ENCODE measurements around the gene PLXNB2.
A peak's percentile ranks its signal among the peaks of the same experiment; 100 is the strongest.

Gene PLXNB2

GRCh38 chr22:50255607-50256006, 51.8 kb downstream of the PLXNB2 start:
- peaks cover 34% of the 10 kb centered on the region for H3K36me3 ChIP-seq (ENCODE audit: insufficient read depth, low read length)
- H3K9me3 ChIP-seq (ENCODE audit: low read length): no peaks in the 10 kb centered on the region
- H3K4me3 ChIP-seq (ENCODE audit: low read length): no peak overlapping the region
- no peak overlapping the region for H2AFZ ChIP-seq (ENCODE audit: low read depth, low read length)
- peaks cover 13% of the 10 kb centered on the region for H3K4me1 ChIP-seq (ENCODE audit: insufficient read depth, low read length)
- H3K27me3 ChIP-seq (ENCODE audit: insufficient read depth, low read length): no peaks in the 10 kb centered on the region

- Histone ChIP-seq H3K27me3 (ENCODE audit: insufficient read depth, low read length) (no peaks in the 10 kb centered on the region), H3K4me3 (ENCODE audit: low read length) (no peak overlapping the region), H2AFZ (ENCODE audit: low read depth, low read length) (no peak overlapping the region), H3K36me3 (ENCODE audit: insufficient read depth, low read length) (peaks cover 34% of the 10 kb centered on the region), H3K9me3 (ENCODE audit: low read length) (no peaks in the 10 kb centered on the region), H3K4me1 (ENCODE audit: insufficient read depth, low read length) (peaks cover 14% of the 10 kb centered on the region)
Observed at GRCh38 chr22:50255099-50255498, 52.3 kb downstream of the PLXNB2 start.

GRCh38 chr22:50253941-50254340, 53.5 kb downstream of the PLXNB2 start:
- Histone ChIP-seq H3K4me1 (ENCODE audit: insufficient read depth, low read length) (peaks cover 17% of the 10 kb centered on the region), H3K4me3 (ENCODE audit: low read length) (no peak overlapping the region), H3K36me3 (ENCODE audit: insufficient read depth, low read length) (peaks cover 34% of the 10 kb centered on the region), H2AFZ (ENCODE audit: low read depth, low read length) (no peak overlapping the region), H3K27me3 (ENCODE audit: insufficient read depth, low read length) (no peaks in the 10 kb centered on the region), H3K9me3 (ENCODE audit: low read length) (no peaks in the 10 kb centered on the region)

GRCh38 chr22:50253046-50253915, 54.2 kb downstream of the PLXNB2 start:
- peaks cover 17% of the 10 kb centered on the region for H3K4me1 ChIP-seq (ENCODE audit: insufficient read depth, low read length)
- H3K36me3 ChIP-seq (ENCODE audit: insufficient read depth, low read length): peaks cover 34% of the 10 kb centered on the region
- no peaks in the 10 kb centered on the region for H3K9me3 ChIP-seq (ENCODE audit: low read length)
- H2AFZ ChIP-seq (ENCODE audit: low read depth, low read length): no peak overlapping the region
- H3K4me3 ChIP-seq (ENCODE audit: low read length): no peak overlapping the region
- no peaks in the 10 kb centered on the region for H3K27me3 ChIP-seq (ENCODE audit: insufficient read depth, low read length)

GRCh38 chr22:50252082-50253045, 55.1 kb downstream of the PLXNB2 start:
- Histone ChIP-seq H3K4me3 (ENCODE audit: low read length) (no peak overlapping the region), H2AFZ (ENCODE audit: low read depth, low read length) (no peak overlapping the region), H3K36me3 (ENCODE audit: insufficient read depth, low read length) (peaks cover 36% of the 10 kb centered on the region), H3K9me3 (ENCODE audit: low read length) (no peaks in the 10 kb centered on the region), H3K27me3 (ENCODE audit: insufficient read depth, low read length) (no peaks in the 10 kb centered on the region), H3K4me1 (ENCODE audit: insufficient read depth, low read length) (peaks cover 22% of the 10 kb centered on the region)

GRCh38 chr22:50251477-50252081, 55.9 kb downstream of the PLXNB2 start:
- Histone ChIP-seq H3K36me3 (ENCODE audit: insufficient read depth, low read length) (peaks cover 35% of the 10 kb centered on the region), H3K27me3 (ENCODE audit: insufficient read depth, low read length) (no peaks in the 10 kb centered on the region), H3K4me1 (ENCODE audit: insufficient read depth, low read length) (peaks cover 22% of the 10 kb centered on the region), H3K4me3 (ENCODE audit: low read length) (peak overlapping the region; percentile 71), H3K9me3 (ENCODE audit: low read length) (no peaks in the 10 kb centered on the region), H2AFZ (ENCODE audit: low read depth, low read length) (peak overlapping the region; percentile 44)

GRCh38 chr22:50250555-50251476, 56.6 kb downstream of the PLXNB2 start, which contains the start of gene HDAC10:
Gene HDAC10 (minus strand): TSS chr22:50251265. CDS start chr22:50251032, 233 bp downstream.
- H3K9me3 ChIP-seq (ENCODE audit: low read length): no peaks in the 10 kb centered on the region
- H3K27me3 ChIP-seq (ENCODE audit: insufficient read depth, low read length): no peaks in the 10 kb centered on the region
- H3K36me3 ChIP-seq (ENCODE audit: insufficient read depth, low read length): peaks cover 37% of the 10 kb centered on the region
- H3K4me1 ChIP-seq (ENCODE audit: insufficient read depth, low read length): peaks cover 26% of the 10 kb centered on the region
- peak within 1 kb of the TSS; percentile 44 for H2AFZ ChIP-seq (ENCODE audit: low read depth, low read length)
- peak within 1 kb of the TSS; percentile 71 for H3K4me3 ChIP-seq (ENCODE audit: low read length)

GRCh38 chr22:50250249-50250554, 57.2 kb downstream of the PLXNB2 start:
- Histone ChIP-seq H3K4me3 (ENCODE audit: low read length) (peak overlapping the region; percentile 71), H2AFZ (ENCODE audit: low read depth, low read length) (no peak overlapping the region), H3K36me3 (ENCODE audit: insufficient read depth, low read length) (peaks cover 37% of the 10 kb centered on the region), H3K9me3 (ENCODE audit: low read length) (no peaks in the 10 kb centered on the region), H3K4me1 (ENCODE audit: insufficient read depth, low read length) (peaks cover 31% of the 10 kb centered on the region), H3K27me3 (ENCODE audit: insufficient read depth, low read length) (no peaks in the 10 kb centered on the region)

GRCh38 chr22:50249341-50250248, 57.9 kb downstream of the PLXNB2 start:
- H3K4me1 ChIP-seq (ENCODE audit: insufficient read depth, low read length): peaks cover 31% of the 10 kb centered on the region
- no peak overlapping the region for H2AFZ ChIP-seq (ENCODE audit: low read depth, low read length)
- no peak overlapping the region for H3K4me3 ChIP-seq (ENCODE audit: low read length)

GRCh38 chr22:50248196-50249081, 59.0 kb downstream of the PLXNB2 start:
- Histone ChIP-seq H3K36me3 (ENCODE audit: insufficient read depth, low read length) (peaks cover 28% of the 10 kb centered on the region), H2AFZ (ENCODE audit: low read depth, low read length) (no peak overlapping the region), H3K27me3 (ENCODE audit: insufficient read depth, low read length) (no peaks in the 10 kb centered on the region), H3K9me3 (ENCODE audit: low read length) (no peaks in the 10 kb centered on the region), H3K4me3 (ENCODE audit: low read length) (no peak overlapping the region), H3K4me1 (ENCODE audit: insufficient read depth, low read length) (peaks cover 42% of the 10 kb centered on the region)

More at GRCh38 chr22:50249341-50250248, 57.9 kb downstream of the PLXNB2 start:
- Histone ChIP-seq H3K36me3 (ENCODE audit: insufficient read depth, low read length) (peaks cover 34% of the 10 kb centered on the region), H3K9me3 (ENCODE audit: low read length) (no peaks in the 10 kb centered on the region), H3K27me3 (ENCODE audit: insufficient read depth, low read length) (no peaks in the 10 kb centered on the region)

GRCh38 chr22:50247748-50248147, 59.7 kb downstream of the PLXNB2 start:
- Histone ChIP-seq H3K9me3 (ENCODE audit: low read length) (no peaks in the 10 kb centered on the region), H3K27me3 (ENCODE audit: insufficient read depth, low read length) (no peaks in the 10 kb centered on the region), H2AFZ (ENCODE audit: low read depth, low read length) (no peak overlapping the region), H3K4me1 (ENCODE audit: insufficient read depth, low read length) (peaks cover 47% of the 10 kb centered on the region), H3K4me3 (ENCODE audit: low read length) (no peak overlapping the region), H3K36me3 (ENCODE audit: insufficient read depth, low read length) (peaks cover 22% of the 10 kb centered on the region)
